DOHH2 (cell line): ENCODE data around the gene DFFA.

Experiments
- CTCF ChIP-seq: fragments of 200-600 bp; sonication (generic); IDR thresholded peaks from one replicate; pipeline ENCODE4 v1.5.1; 2014; ENCODE audit warnings: antibody characterized with exemption, mild to moderate bottlenecking, low read depth, low read length; ENCODE audit not compliant: poor library complexity, severe bottlenecking
- EZH2phosphoT487 ChIP-seq: fragments of 200-600 bp; sonication (generic); IDR thresholded peaks from 2 replicates; pipeline ENCODE4 v1.6.1; 2017; ENCODE audit warnings: borderline replicate concordance, mild to moderate bottlenecking, antibody characterized with exemption, low read length, moderate library complexity, mixed read lengths

- TF ChIP-seq CTCF (no peak), EZH2phosphoT487 (no peak)
Observed at GRCh38 chr1:10470043-10470442, 2.3 kb downstream of the DFFA start.
